AG04449 (cell line): Measurements from ENCODE around the gene SDHAF2.
"Not testable (repeated sequence)": the region's sequence is repeated elsewhere in the genome, so short reads cannot be mapped to it uniquely, and the experiment has no call there.

Source experiments
- CTCF ChIA-PET: fragments of 350-600 bp; formaldehyde crosslinking; extraction: SDS; loops from one replicate; lab custom pipeline; 2021; ENCODE audit warnings: antibody characterized with exemption; lab: Yijun Ruan, JAX
- POLR2A ChIA-PET: fragments of 400-600, 350-600 bp; formaldehyde crosslinking; extraction: SDS; loops from one replicate; lab custom pipeline; 2020; ENCODE audit warnings: antibody characterized with exemption, inconsistent platforms; lab: Yijun Ruan, JAX
- DNase-seq: peaks from one replicate; pipeline ENCODE4 v3.0.0-alpha.2; 2010; ENCODE audit warnings: low read depth, low spot score
- H3K4me3 ChIP-seq: 2 replicates; pipeline ENCODE4 v1.5.1; 2011; ENCODE audit warnings: low read depth, mild to moderate bottlenecking, control low read depth, low read length
- TF ChIP-seq, protein P1 (sequence below): IDR thresholded peaks from one replicate; pipeline ENCODE4 v1.5.1; 2011; ENCODE audit warnings: mild to moderate bottlenecking, moderate library complexity, low read length, control low read depth, inconsistent platforms; ENCODE audit not compliant: insufficient read depth; ENCODE audit errors: missing control alignments

Gene SDHAF2

DNA sequence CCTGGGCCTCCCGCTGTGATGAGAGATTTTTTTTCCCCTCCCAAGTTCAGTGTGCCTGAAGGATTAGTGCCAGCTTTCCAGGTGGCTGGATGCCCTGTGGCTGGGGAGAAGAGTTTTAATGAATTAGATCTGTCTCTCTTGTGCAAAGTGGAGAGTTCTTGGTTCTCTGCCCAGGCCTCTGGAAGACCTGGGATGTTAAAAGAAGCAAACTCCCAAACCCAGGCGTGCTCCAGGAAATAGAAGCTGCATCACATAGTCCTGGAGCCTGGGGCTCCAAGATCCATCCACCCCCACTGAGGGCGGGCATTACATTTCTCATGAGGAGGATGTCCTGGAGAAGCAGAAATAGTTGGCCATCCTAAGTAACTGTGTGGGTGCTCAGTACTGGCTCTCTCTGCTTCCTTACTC lies 30.6 kb downstream of the SDHAF2 start:
- CTCF ChIA-PET: interaction anchor here (0.9 to 9.5 kb wide), 5 partner anchors 12 to 57 kb away, joined by 3 to 106 read pairs (median 4); no protein-coding TSS in a partner anchor
- POLR2A ChIA-PET: no interaction called here
- no peak overlapping the region for H3K4me3 ChIP-seq
- TF ChIP-seq, protein P1, sequence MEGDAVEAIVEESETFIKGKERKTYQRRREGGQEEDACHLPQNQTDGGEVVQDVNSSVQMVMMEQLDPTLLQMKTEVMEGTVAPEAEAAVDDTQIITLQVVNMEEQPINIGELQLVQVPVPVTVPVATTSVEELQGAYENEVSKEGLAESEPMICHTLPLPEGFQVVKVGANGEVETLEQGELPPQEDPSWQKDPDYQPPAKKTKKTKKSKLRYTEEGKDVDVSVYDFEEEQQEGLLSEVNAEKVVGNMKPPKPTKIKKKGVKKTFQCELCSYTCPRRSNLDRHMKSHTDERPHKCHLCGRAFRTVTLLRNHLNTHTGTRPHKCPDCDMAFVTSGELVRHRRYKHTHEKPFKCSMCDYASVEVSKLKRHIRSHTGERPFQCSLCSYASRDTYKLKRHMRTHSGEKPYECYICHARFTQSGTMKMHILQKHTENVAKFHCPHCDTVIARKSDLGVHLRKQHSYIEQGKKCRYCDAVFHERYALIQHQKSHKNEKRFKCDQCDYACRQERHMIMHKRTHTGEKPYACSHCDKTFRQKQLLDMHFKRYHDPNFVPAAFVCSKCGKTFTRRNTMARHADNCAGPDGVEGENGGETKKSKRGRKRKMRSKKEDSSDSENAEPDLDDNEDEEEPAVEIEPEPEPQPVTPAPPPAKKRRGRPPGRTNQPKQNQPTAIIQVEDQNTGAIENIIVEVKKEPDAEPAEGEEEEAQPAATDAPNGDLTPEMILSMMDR: no peak
- DNase-seq: no peak

DNA sequence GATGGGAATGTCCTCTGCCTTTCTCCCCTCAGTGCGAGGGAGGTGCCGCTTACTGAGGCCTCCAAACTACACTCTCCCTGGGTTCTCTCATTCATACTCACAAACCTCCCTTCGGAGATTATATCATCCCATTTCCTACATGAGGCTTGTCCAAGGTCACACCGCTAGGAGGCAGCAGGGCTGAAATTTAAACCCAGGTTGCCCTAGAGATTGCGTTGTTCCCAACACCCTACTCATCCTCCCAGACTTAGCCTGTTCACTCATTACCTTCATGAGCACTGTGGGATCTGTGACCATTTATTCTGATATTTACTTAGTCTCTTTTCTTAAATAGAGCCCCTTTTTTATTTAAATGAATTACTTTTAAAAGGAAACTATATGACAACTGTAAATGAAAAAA lies 31.1 kb downstream of the SDHAF2 start:
- H3K4me3 ChIP-seq: no peak overlapping the region
- TF ChIP-seq, protein P1: no peak
- CTCF ChIA-PET: interaction anchor here (0.9 to 9.5 kb wide), 6 partner anchors 8 to 178 kb away, joined by 3 to 106 read pairs (median 5); no protein-coding TSS in a partner anchor
- no peak for DNase-seq
- POLR2A ChIA-PET: no interaction called here

DNA sequence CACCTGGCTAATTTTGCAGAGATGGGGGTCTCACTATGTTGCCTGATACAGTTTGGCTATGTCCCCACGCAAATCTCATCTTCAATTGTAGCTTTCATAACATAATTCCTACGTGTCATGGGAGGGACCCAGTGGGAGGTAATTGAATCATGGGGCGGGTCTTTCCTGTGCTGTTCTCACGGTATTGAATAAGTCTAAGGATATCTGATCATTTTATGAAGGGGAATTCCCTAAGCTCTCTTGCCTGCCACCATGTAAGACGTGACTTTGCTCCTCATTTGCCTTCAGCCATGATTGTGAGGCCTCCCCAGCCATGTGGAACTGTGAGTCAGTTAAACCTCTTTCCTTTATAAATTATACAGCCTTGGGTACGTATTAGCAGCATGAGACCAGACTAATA lies 37.7 kb downstream of the SDHAF2 start:
- POLR2A ChIA-PET, H3K4me3 ChIP-seq, DNase-seq: not testable (repeated sequence)
- CTCF ChIA-PET: interaction anchor here (0.6 to 9.2 kb wide), 6 partner anchors 9 to 170 kb away, joined by 3 to 62 read pairs (median 10); no protein-coding TSS in a partner anchor

DNA sequence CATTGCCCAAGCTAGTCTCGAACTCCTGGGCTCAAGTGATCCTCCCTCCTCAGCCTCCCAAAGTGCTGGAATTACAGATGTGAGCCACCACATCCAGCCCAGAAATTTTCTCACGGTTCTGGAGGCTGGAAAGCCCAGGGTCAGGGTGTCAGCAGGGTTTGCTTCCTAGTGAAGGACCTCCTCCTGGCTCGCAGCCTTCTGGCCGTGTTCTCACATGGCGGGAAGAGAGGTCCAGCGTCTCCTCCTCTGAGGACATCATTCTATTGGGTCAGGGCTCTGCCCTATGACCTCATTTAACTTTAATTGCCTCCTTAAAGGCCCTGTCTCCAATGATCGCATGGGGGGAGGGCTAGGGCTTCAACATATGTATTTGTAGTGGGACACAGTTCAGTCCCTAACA lies 38.1 kb downstream of the SDHAF2 start:
- ChIA-PET CTCF (interaction anchor here (0.7 to 9.2 kb wide), 7 partner anchors 9 to 170 kb away, joined by 3 to 62 read pairs (median 7); no protein-coding TSS in a partner anchor), POLR2A (no interaction called here)
- no peak for DNase-seq
- no peak overlapping the region for H3K4me3 ChIP-seq
- TF ChIP-seq, protein P1: no peak

DNA sequence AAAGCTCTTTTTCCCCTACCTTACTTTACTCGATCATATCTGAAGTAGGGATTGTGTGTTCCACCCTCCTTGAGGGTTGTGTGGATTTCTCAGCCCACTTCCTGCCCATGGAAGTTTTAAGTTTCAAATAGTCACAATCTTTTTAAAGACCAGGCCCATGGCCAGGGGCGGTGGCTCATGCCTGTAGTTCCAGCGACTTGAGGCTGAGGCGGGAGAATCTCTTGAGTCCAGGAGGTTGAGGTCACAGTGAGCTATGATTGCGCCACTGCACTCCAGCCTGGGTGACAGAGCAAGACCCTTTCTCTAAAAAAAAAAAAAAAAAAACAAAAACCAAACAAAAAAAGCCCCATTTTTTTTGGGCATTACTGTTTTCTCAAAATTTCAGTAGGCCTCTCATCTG lies 42.4 kb downstream of the SDHAF2 start:
- DNase-seq: no peak
- CTCF ChIA-PET: interaction anchor here (0.6 to 13.6 kb wide), 13 partner anchors 10 to 276 kb away, joined by 3 to 220 read pairs (median 9); partner anchors contain the start of gene LRRC10B
- POLR2A ChIA-PET: no interaction called here
- TF ChIP-seq, protein P1: no peak
- H3K4me3 ChIP-seq: no peak overlapping the region

DNA sequence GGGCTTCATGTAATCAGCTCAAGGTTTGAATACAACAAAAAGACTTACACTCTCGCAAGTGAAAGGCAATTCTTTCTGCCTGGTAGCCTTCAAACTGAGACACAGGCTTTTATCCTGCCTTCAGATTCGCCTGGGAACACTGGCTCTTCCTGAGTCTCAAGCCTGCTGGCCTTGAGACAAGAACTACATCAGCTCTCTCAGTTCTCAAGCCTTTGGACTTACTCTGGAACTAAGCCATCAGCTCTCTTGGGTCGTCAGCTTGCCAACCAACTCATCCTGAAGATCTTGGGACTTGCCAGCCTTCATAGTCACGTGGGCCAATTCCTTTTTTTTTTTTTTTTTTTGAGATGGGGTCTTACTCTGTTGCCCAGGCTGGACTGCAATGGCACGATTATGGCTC lies 42.9 kb downstream of the SDHAF2 start:
- ChIA-PET CTCF (interaction anchor here (0.6 to 13.6 kb wide), 13 partner anchors 9 to 275 kb away, joined by 3 to 220 read pairs (median 9); partner anchors contain the start of gene LRRC10B), POLR2A (no interaction called here)
- DNase-seq: no peak
- TF ChIP-seq, protein P1: no peak
- H3K4me3 ChIP-seq: no peak overlapping the region
